Erythroblast (primary cell): ENCODE data around the gene AREG.

Source experiments
- GATA1 ChIP-seq: IDR thresholded peaks from 2 replicates; pipeline ENCODE4 v1.6.1; 2011; ENCODE audit warnings: low read depth, mild to moderate bottlenecking, control low read depth, low read length, moderate library complexity
- POLR2A ChIP-seq: IDR thresholded peaks from 2 replicates; pipeline ENCODE4 v1.6.1; 2011; ENCODE audit warnings: mild to moderate bottlenecking, low read length

DNA sequence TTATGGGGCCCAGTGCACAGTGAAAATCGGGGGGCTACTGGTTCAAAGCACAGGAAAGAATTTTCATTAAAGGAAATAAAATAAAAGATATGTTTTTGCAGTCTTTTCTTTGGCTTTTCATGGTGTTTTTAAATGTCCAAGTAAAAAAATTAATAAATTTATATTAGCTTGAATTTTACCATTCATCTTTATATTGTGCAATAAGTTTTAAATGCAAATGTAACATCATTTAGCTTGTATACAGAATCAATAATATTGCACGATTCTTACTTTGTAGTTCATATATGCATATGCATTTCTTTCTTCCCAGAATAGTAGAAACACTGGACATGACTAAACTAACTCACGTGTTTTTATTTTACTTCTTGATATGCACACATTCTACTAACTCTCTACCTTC, 31.0 kb downstream of the AREG start:
- TF ChIP-seq POLR2A (no peak), GATA1 (no peak)
